ENCODE results near the gene SPO11.

The SPO11 gene

GRCh38 chr20:57322476-57322875 lies 7.1 kb upstream of the SPO11 start:
- TF ChIP-seq EP300 (IDR thresholded peaks at IDR 0.05; ENCODE audit: borderline replicate concordance) (no peak), FOXM1 (IDR thresholded peaks at IDR 0.05; ENCODE audit: borderline replicate concordance, low read depth) (no peak), CREB1 (IDR thresholded peaks at IDR 0.05; ENCODE audit: low read depth) (no peak), ZBTB7A (IDR thresholded peaks at IDR 0.05; ENCODE audit: low read depth) (no peak), USF1 (IDR thresholded peaks at IDR 0.05) (no peak), TAF1 (IDR thresholded peaks at IDR 0.05; ENCODE audit: low read depth) (no peak), MAX (IDR thresholded peaks at IDR 0.05) (no peak), CEBPB (IDR thresholded peaks at IDR 0.05) (no peak), RAD21 (IDR thresholded peaks at IDR 0.05; ENCODE audit: low read depth) (no peak), NFIC (IDR thresholded peaks at IDR 0.05) (no peak), YY1 (IDR thresholded peaks at IDR 0.05; ENCODE audit: low read depth) (no peak), REST (IDR thresholded peaks at IDR 0.05; ENCODE audit: low read depth) (no peak), TCF12 (IDR thresholded peaks at IDR 0.05; ENCODE audit: low read depth) (no peak), TEAD4 (IDR thresholded peaks at IDR 0.05) (no peak), EGR1 (IDR thresholded peaks at IDR 0.05) (no peak)

- no peak for TF ChIP-seq ZBTB7A (IDR thresholded peaks at IDR 0.05; ENCODE audit: low read depth)
- no peak for TF ChIP-seq TEAD4 (IDR thresholded peaks at IDR 0.05)
- no peak for TF ChIP-seq REST (IDR thresholded peaks at IDR 0.05; ENCODE audit: low read depth)
- no peak for TF ChIP-seq CREB1 (IDR thresholded peaks at IDR 0.05; ENCODE audit: low read depth)
- no peak for TF ChIP-seq CEBPB (IDR thresholded peaks at IDR 0.05)
- TF ChIP-seq RAD21 (IDR thresholded peaks at IDR 0.05; ENCODE audit: low read depth) = no peak
- TF ChIP-seq TAF1 (IDR thresholded peaks at IDR 0.05; ENCODE audit: low read depth) = no peak
- no peak for TF ChIP-seq USF1 (IDR thresholded peaks at IDR 0.05)
Measured at GRCh38 chr20:57323034-57323433, 6.6 kb upstream of the SPO11 start.

GRCh38 chr20:57325632-57326356 lies 3.8 kb upstream of the SPO11 start:
- TF ChIP-seq EP300 (IDR thresholded peaks at IDR 0.05; ENCODE audit: borderline replicate concordance) (no peak), ZBTB7A (IDR thresholded peaks at IDR 0.05; ENCODE audit: low read depth) (no peak), NFIC (IDR thresholded peaks at IDR 0.05) (no peak)

- TF ChIP-seq RAD21 (IDR thresholded peaks at IDR 0.05; ENCODE audit: low read depth) (no peak), NFIC (IDR thresholded peaks at IDR 0.05) (no peak), CREB1 (IDR thresholded peaks at IDR 0.05; ENCODE audit: low read depth) (no peak), EP300 (IDR thresholded peaks at IDR 0.05; ENCODE audit: borderline replicate concordance) (no peak), TAF1 (IDR thresholded peaks at IDR 0.05; ENCODE audit: low read depth) (no peak), FOXM1 (IDR thresholded peaks at IDR 0.05; ENCODE audit: borderline replicate concordance, low read depth) (no peak), CEBPB (IDR thresholded peaks at IDR 0.05) (no peak), TCF12 (IDR thresholded peaks at IDR 0.05; ENCODE audit: low read depth) (no peak), YY1 (IDR thresholded peaks at IDR 0.05; ENCODE audit: low read depth) (no peak), EGR1 (IDR thresholded peaks at IDR 0.05) (no peak), ZBTB7A (IDR thresholded peaks at IDR 0.05; ENCODE audit: low read depth) (no peak), MAX (IDR thresholded peaks at IDR 0.05) (no peak), REST (IDR thresholded peaks at IDR 0.05; ENCODE audit: low read depth) (no peak), TEAD4 (IDR thresholded peaks at IDR 0.05) (no peak), USF1 (IDR thresholded peaks at IDR 0.05) (no peak)
Measured at GRCh38 chr20:57326667-57327455, 2.7 kb upstream of the SPO11 start.

Data from Ishikawa (cell line).